IMR-90 (cell line): ENCODE results near the gene POLR2F. TPM values are rescaled to one million over a fixed set of nuclear protein-coding genes. Genes with fewer than 3 reads are reported as not detected.

Source experiments
- ATAC-seq: fragments of 200-7000 bp; cut with Tn5 transposase; 2 replicates; pipeline ENCODE4 v1.9.1; 2020; ENCODE audit warnings: low read depth, mild to moderate bottlenecking, moderate library complexity
- BruUV-seq: library from RNA; stranded (reverse); fragments of 400-500 nt; replicated peaks from 2 replicates; lab custom pipeline; 2021; lab: Mats Ljungman, UMichigan
- CTCF ChIA-PET: fragments of 300-600 bp; formaldehyde crosslinking; extraction: SDS; loops from one replicate; lab custom pipeline; 2021; ENCODE audit warnings: antibody characterized with exemption; lab: Yijun Ruan, JAX
- POLR2A ChIA-PET: fragments of 300-600 bp; sonication (Branson Sonifier 250); formaldehyde crosslinking; loops from one replicate; lab custom pipeline; 2022; ENCODE audit warnings: antibody characterized with exemption; ENCODE audit not compliant: unreplicated experiment; lab: Charles Lee
- DNase-seq: peaks from one replicate; pipeline ENCODE4 v3.0.0; 2013
- H2AFZ ChIP-seq: replicated peaks from 2 replicates; pipeline ENCODE3; 2013; ENCODE audit warnings: low read length, mild to moderate bottlenecking; ENCODE audit not compliant: poor library complexity
- H2AK5ac ChIP-seq: 2 replicates; pipeline ENCODE4 v1.6.1; 2013; ENCODE audit warnings: low read depth, low read length, inconsistent platforms
- H2AK9ac ChIP-seq: replicated peaks from 2 replicates; pipeline ENCODE3; 2013; ENCODE audit warnings: mild to moderate bottlenecking, low read depth, low read length, moderate library complexity; ENCODE audit not compliant: poor library complexity
- H2BK120ac ChIP-seq: 2 replicates; pipeline ENCODE4 v1.6.1; 2013; ENCODE audit warnings: low read depth, low read length, inconsistent platforms
- H2BK15ac ChIP-seq: 3 replicates; pipeline ENCODE4 v1.6.1; 2013; ENCODE audit warnings: low read depth, low read length, inconsistent platforms
- H2BK20ac ChIP-seq: 2 replicates; pipeline ENCODE4 v1.6.1; 2013; ENCODE audit warnings: low read depth, mild to moderate bottlenecking, inconsistent platforms, low read length, moderate library complexity
- H2BK5ac ChIP-seq: 2 replicates; pipeline ENCODE4 v1.6.1; 2013; ENCODE audit warnings: mild to moderate bottlenecking, low read depth, low read length, inconsistent platforms; ENCODE audit not compliant: poor library complexity, severe bottlenecking
- H3K14ac ChIP-seq: replicated peaks from 2 replicates; pipeline ENCODE4 v1.6.1; 2013; ENCODE audit warnings: low read depth, low read length, inconsistent platforms
- H3K18ac ChIP-seq: 2 replicates; pipeline ENCODE4 v1.6.1; 2013; ENCODE audit warnings: low read depth, low read length, control low read depth
- H3K23ac ChIP-seq: 2 replicates; pipeline ENCODE4 v1.6.1; 2013; ENCODE audit warnings: low read depth, low read length, inconsistent platforms
- H3K27ac ChIP-seq: 2 replicates; pipeline ENCODE4 v1.5.1; 2013; ENCODE audit warnings: mild to moderate bottlenecking, control low read depth, low read length; ENCODE audit not compliant: insufficient read depth
- H3K27me3 ChIP-seq: 2 replicates; pipeline ENCODE4 v1.6.1; 2013; ENCODE audit warnings: low read length; ENCODE audit not compliant: control insufficient read depth, insufficient read depth
- H3K36me3 ChIP-seq: 2 replicates; pipeline ENCODE4 v1.6.1; 2013; ENCODE audit warnings: low read length, mixed read lengths; ENCODE audit not compliant: control insufficient read depth, insufficient read depth
- H3K4ac ChIP-seq: 2 replicates; pipeline ENCODE4 v1.6.1; 2013; ENCODE audit warnings: low read depth, low read length, inconsistent platforms
- H3K4me1 ChIP-seq: 2 replicates; pipeline ENCODE4 v1.6.1; 2013; ENCODE audit warnings: low read length, mixed read lengths; ENCODE audit not compliant: control insufficient read depth, insufficient read depth
- H3K4me2 ChIP-seq: 2 replicates; pipeline ENCODE4 v1.6.1; 2013; ENCODE audit warnings: low read depth, mild to moderate bottlenecking, control low read depth, low read length, moderate library complexity
- H3K4me3 ChIP-seq: 2 replicates; pipeline ENCODE4 v1.5.1; 2013; ENCODE audit warnings: low read depth, mild to moderate bottlenecking, control low read depth, low read length, moderate library complexity; ENCODE audit not compliant: insufficient read depth
- H3K56ac ChIP-seq: 2 replicates; pipeline ENCODE4 v1.6.1; 2013; ENCODE audit warnings: low read length, inconsistent platforms; ENCODE audit not compliant: insufficient read depth; ENCODE audit errors: extremely low read depth
- H3K79me1 ChIP-seq, 2 experiments: 2 replicates each; pipeline ENCODE4 v1.6.1; 2013; ENCODE audit warnings: low read length in 2 of 2, inconsistent platforms in 1 of 2, low read depth in 1 of 2
- H3K9ac ChIP-seq: 2 replicates; pipeline ENCODE4 v1.6.1; 2013; ENCODE audit warnings: low read depth, low read length, control low read depth
- H3K9me1 ChIP-seq: 2 replicates; pipeline ENCODE4 v1.6.1; 2013; ENCODE audit warnings: low read length, inconsistent platforms; ENCODE audit not compliant: insufficient read depth
- H3K9me3 ChIP-seq: 2 replicates; pipeline ENCODE4 v1.6.1; 2013; ENCODE audit warnings: low read length; ENCODE audit not compliant: control insufficient read depth, insufficient read depth
- H4K20me1 ChIP-seq: 2 replicates; pipeline ENCODE4 v1.6.1; 2013; ENCODE audit warnings: low read length, inconsistent platforms; ENCODE audit not compliant: insufficient read depth
- H4K5ac ChIP-seq: 2 replicates; pipeline ENCODE4 v1.6.1; 2013; ENCODE audit warnings: mild to moderate bottlenecking, low read depth, low read length, control low read depth
- H4K8ac ChIP-seq, 2 experiments: 2 replicates each; pipeline ENCODE4 v1.6.1; 2013; ENCODE audit warnings: low read depth in 2 of 2, low read length in 2 of 2, control low read depth in 1 of 2, inconsistent platforms in 1 of 2
- H4K91ac ChIP-seq: 2 replicates; pipeline ENCODE4 v1.6.1; 2013; ENCODE audit warnings: low read depth, low read length, inconsistent platforms; ENCODE audit not compliant: insufficient read depth
- BHLHE40 ChIP-seq: fragments of 150-350 bp; IDR thresholded peaks from 2 replicates; pipeline ENCODE4 v1.6.1; 2016; ENCODE audit warnings: mild to moderate bottlenecking, low read depth, low read length
- CEBPB ChIP-seq: IDR thresholded peaks from 2 replicates; pipeline ENCODE4 v1.6.1; 2012; ENCODE audit warnings: low read depth, low read length, improper control_type of control experiment
- CHD1 ChIP-seq: IDR thresholded peaks from 2 replicates; pipeline ENCODE4 v1.6.1; 2012; ENCODE audit warnings: low read depth, low read length, improper control_type of control experiment
- CTCF ChIP-seq: conservative IDR thresholded peaks from 2 replicates; pipeline ENCODE4 v1.5.1; 2012; ENCODE audit warnings: mild to moderate bottlenecking, low read depth, low read length, improper control_type of control experiment
- FOS ChIP-seq: fragments of 150-350 bp; IDR thresholded peaks from 2 replicates; pipeline ENCODE4 v1.6.1; 2016; ENCODE audit warnings: low read depth, low read length
- MAFK ChIP-seq: IDR thresholded peaks from 2 replicates; pipeline ENCODE4 v1.6.1; 2012; ENCODE audit warnings: low read depth, low read length, improper control_type of control experiment
- MAZ ChIP-seq: IDR thresholded peaks from 2 replicates; pipeline ENCODE4 v1.6.1; 2012; ENCODE audit warnings: low read depth, mild to moderate bottlenecking, low read length, improper control_type of control experiment, moderate library complexity, borderline replicate concordance
- MXI1 ChIP-seq: IDR thresholded peaks from 2 replicates; pipeline ENCODE4 v1.6.1; 2012; ENCODE audit warnings: low read depth, mild to moderate bottlenecking, low read length, moderate library complexity, borderline replicate concordance
- NFE2L2 ChIP-seq: fragments of 150-350 bp; IDR thresholded peaks from 2 replicates; pipeline ENCODE4 v1.6.1; 2016; ENCODE audit warnings: low read depth, mild to moderate bottlenecking, low read length
- POLR2A ChIP-seq: IDR thresholded peaks from 2 replicates; pipeline ENCODE4 v1.6.1; 2012; ENCODE audit warnings: mild to moderate bottlenecking, low read depth, low read length
- RAD21 ChIP-seq: IDR thresholded peaks from 2 replicates; pipeline ENCODE4 v1.6.1; 2012; ENCODE audit warnings: low read length, improper control_type of control experiment
- RCOR1 ChIP-seq: IDR thresholded peaks from 2 replicates; pipeline ENCODE4 v1.6.1; 2012; ENCODE audit warnings: mild to moderate bottlenecking, low read length, improper control_type of control experiment; ENCODE audit not compliant: insufficient replicate concordance
- RFX5 ChIP-seq: IDR thresholded peaks from 2 replicates; pipeline ENCODE4 v1.8.0; 2012; ENCODE audit warnings: low read depth, mild to moderate bottlenecking, low read length, moderate library complexity
- SMC3 ChIP-seq: fragments of 150-350 bp; IDR thresholded peaks from 2 replicates; pipeline ENCODE4 v1.6.1; 2016; ENCODE audit warnings: low read depth, mild to moderate bottlenecking, antibody characterized with exemption, low read length, moderate library complexity
- WGBS, 2 experiments: methylation state at CpG; one replicate each; pipeline versions ENCODE4 v1.1.5 to v1.1.7; 2013; ENCODE audit warnings: missing lambda C conversion rate in 2 of 2; ENCODE audit not compliant: insufficient read length in 1 of 2; ENCODE audit errors: extremely low coverage in 2 of 2; 5-methylcytosine and 5-hydroxymethylcytosine counted together
- dilution Hi-C: fragments of 300-500 bp; cut with HindIII; formaldehyde crosslinking; loops from one replicate; pipeline ENCODE4 v1.14.3; 2018; ENCODE audit warnings: low sequenced_read_pairs; ENCODE audit not compliant: unreplicated experiment
- in situ Hi-C: fragments of 300-500 bp; cut with MboI; formaldehyde crosslinking; loops from 3 replicates; pipeline ENCODE4 v1.14.3; 2019; ENCODE audit warnings: low sequenced_read_pairs, inconsistent platforms, mixed read lengths
- intact Hi-C: fragments of 100-400 bp; cut with micrococcal nuclease; formaldehyde crosslinking; loops from 2 replicates; pipeline ENCODE4 v1.10.0; 2022
- polyA plus RNA-seq, 3 experiments: library from polyadenylated mRNA; depleted of rRNA; stranded (reverse); fragments of >200 nt; gene quantifications; 2 replicates each; pipeline ENCODE4 v1.2.3, GENCODE V29; 2012; ENCODE audit warnings: low replicate concordance in 1 of 3
- total RNA-seq: library from RNA; depleted of rRNA; stranded (reverse); fragments of >200 nt; gene quantifications from 2 replicates; pipeline ENCODE4 v1.2.3, GENCODE V29; 2012
- TF ChIP-seq, protein P1 (sequence below): fragments of 150-350 bp; IDR thresholded peaks from 2 replicates; pipeline ENCODE4 v1.6.1; 2016; ENCODE audit warnings: low read depth, mild to moderate bottlenecking, low read length, moderate library complexity, borderline replicate concordance

Gene POLR2F
- total and polyA plus RNA-seq, 2 of the 4 experiments (the other 2 are of a cell fraction): 26.0 to 147 TPM

DNA sequence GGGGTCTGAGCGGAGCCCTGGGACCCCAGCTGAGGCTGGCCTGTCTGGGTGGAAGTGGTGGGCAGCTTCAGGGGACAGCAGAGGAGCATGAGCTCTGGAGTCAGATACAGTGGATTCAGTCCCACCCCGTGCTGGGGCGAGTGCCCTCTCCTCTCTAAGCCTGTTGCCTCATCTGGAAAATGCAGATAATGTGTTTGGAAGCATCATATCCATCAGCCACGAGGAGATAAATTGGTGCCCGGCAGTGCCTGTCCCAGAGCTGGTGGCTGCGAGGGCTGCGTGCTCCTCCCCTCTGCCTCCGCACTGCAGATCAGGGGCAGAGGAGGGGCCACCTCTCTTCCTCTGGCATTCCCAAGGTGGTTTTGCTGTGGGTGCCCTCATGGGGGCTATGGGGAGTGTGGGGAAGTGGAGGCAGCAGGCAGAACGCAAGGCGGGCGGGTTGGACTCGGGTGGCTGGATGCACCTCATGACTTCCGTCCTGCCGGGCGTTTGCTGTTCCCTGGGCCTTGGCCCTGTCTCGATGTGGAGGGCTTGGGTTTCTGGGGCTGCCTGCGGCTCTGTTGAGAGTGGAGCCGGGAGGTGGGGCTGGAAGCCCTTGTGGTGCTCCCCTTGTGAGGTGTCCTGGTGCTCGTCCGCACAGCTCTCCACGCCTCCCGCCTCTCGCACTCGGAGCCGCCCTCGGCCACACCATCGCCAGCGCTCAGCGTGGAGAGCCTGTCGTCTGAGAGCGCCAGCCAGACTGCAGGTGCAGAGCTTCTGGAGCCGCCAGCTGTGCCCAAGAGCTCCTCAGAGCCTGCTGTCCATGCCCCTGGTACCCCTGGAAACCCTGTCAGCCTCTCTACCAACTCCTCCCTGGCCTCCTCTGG is 26.5 kb upstream of the POLR2F start:
- Histone ChIP-seq H4K8ac (no peak overlapping the region), H3K4me3 (no peak overlapping the region), H2AFZ (no peak overlapping the region), H4K20me1 (peaks cover 24% of the 10 kb centered on the region), H2AK5ac (no peak overlapping the region), H3K18ac (no peak overlapping the region), H2BK5ac (no peak overlapping the region), H3K56ac (no peak overlapping the region), H3K79me1 (peaks cover 0 to 35% of the 10 kb centered on the region in 2 experiments; a peak in 3 of 4 replicates), H3K27ac (no peak overlapping the region), H3K14ac (no peak overlapping the region), H3K9me1 (no peaks in the 10 kb centered on the region), H3K27me3 (no peaks in the 10 kb centered on the region), H3K4me2 (no peak overlapping the region), H3K4me1 (peaks cover 3% of the 10 kb centered on the region; the same call in 1 of the 2 replicates), H2BK120ac (no peak overlapping the region), H3K36me3 (peaks cover 56% of the 10 kb centered on the region), H2BK15ac (no peak overlapping the region), H2AK9ac (no peak overlapping the region), H3K9me3 (no peaks in the 10 kb centered on the region), H3K4ac (no peak overlapping the region), H3K23ac (no peak overlapping the region), H2BK20ac (no peak overlapping the region), H3K9ac (no peak overlapping the region), H4K5ac (no peak overlapping the region), H4K91ac (no peak overlapping the region)
- dilution Hi-C loops: no loop called here
- ChIA-PET POLR2A (interaction anchor here (0.6 kb wide), 1 partner anchor 22 kb away, joined by 8 read pairs; no protein-coding TSS in a partner anchor), CTCF (no interaction called here)
- no TSS peak for BruUV-seq
- in situ Hi-C loops: no loop called here
- ATAC-seq (no peak), DNase-seq (no peak)
- intact Hi-C loops: no loop called here
- WGBS, 2 experiments: 95% methylated on average over 9 of the region's 32 CpGs; no CpG with 5 or more reads in 1 of the 2 experiments
- TF ChIP-seq MAFK (no peak), FOS (no peak), RFX5 (no peak), MAZ (no peak), RAD21 (no peak), CTCF (no peak), POLR2A (no peak), NFE2L2 (no peak), MXI1 (no peak), CEBPB (no peak), CHD1 (no peak), SMC3 (no peak), RCOR1 (no peak), BHLHE40 (no peak)
- TF ChIP-seq, protein P1, sequence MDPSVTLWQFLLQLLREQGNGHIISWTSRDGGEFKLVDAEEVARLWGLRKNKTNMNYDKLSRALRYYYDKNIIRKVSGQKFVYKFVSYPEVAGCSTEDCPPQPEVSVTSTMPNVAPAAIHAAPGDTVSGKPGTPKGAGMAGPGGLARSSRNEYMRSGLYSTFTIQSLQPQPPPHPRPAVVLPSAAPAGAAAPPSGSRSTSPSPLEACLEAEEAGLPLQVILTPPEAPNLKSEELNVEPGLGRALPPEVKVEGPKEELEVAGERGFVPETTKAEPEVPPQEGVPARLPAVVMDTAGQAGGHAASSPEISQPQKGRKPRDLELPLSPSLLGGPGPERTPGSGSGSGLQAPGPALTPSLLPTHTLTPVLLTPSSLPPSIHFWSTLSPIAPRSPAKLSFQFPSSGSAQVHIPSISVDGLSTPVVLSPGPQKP: no peak
